GM13977 (cell line): ENCODE measurements around the gene MBIP.

Experiments
- DNase-seq: peaks from one replicate; pipeline ENCODE4 v3.0.0; 2012; ENCODE audit warnings: low spot score
- in situ Hi-C: fragments of 300-500 bp; cut with MboI; formaldehyde crosslinking; loops from one replicate; pipeline ENCODE4 v1.12.0; 2022; ENCODE audit warnings: low sequenced_read_pairs, low pct_unique_long_range_greater_than_20kb, mixed read lengths, inconsistent platforms; ENCODE audit not compliant: unreplicated experiment
- TF ChIP-seq, protein P1 (sequence below): IDR thresholded peaks from 2 replicates; pipeline ENCODE4 v1.5.1; 2012; ENCODE audit warnings: mild to moderate bottlenecking, control low read depth; ENCODE audit not compliant: insufficient read depth; ENCODE audit errors: extremely low read depth, missing control alignments

Gene MBIP

DNA sequence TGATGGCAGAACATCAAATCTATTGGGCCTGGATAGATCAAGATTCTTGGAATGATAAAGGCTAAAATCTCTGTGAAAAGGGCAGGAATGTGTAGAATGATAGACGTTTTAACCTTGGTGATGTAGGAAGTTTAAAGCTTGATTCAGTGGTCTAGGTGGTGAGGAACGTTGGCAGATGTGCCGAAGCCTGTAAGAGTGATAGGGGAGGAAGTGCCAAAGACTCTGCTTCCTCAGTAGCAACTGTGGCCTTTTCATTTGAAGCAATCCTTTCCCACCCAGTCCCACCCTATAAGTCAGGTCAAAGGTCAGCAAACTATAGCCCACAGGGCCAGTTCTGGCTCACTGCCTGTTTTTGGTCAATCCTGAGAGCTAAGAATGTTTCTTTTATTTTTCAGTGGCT, 62.2 kb downstream of the MBIP start:
- TF ChIP-seq, protein P1, sequence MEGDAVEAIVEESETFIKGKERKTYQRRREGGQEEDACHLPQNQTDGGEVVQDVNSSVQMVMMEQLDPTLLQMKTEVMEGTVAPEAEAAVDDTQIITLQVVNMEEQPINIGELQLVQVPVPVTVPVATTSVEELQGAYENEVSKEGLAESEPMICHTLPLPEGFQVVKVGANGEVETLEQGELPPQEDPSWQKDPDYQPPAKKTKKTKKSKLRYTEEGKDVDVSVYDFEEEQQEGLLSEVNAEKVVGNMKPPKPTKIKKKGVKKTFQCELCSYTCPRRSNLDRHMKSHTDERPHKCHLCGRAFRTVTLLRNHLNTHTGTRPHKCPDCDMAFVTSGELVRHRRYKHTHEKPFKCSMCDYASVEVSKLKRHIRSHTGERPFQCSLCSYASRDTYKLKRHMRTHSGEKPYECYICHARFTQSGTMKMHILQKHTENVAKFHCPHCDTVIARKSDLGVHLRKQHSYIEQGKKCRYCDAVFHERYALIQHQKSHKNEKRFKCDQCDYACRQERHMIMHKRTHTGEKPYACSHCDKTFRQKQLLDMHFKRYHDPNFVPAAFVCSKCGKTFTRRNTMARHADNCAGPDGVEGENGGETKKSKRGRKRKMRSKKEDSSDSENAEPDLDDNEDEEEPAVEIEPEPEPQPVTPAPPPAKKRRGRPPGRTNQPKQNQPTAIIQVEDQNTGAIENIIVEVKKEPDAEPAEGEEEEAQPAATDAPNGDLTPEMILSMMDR, result no peak
- no peak for DNase-seq
- in situ Hi-C loops, result no loop called here

DNA sequence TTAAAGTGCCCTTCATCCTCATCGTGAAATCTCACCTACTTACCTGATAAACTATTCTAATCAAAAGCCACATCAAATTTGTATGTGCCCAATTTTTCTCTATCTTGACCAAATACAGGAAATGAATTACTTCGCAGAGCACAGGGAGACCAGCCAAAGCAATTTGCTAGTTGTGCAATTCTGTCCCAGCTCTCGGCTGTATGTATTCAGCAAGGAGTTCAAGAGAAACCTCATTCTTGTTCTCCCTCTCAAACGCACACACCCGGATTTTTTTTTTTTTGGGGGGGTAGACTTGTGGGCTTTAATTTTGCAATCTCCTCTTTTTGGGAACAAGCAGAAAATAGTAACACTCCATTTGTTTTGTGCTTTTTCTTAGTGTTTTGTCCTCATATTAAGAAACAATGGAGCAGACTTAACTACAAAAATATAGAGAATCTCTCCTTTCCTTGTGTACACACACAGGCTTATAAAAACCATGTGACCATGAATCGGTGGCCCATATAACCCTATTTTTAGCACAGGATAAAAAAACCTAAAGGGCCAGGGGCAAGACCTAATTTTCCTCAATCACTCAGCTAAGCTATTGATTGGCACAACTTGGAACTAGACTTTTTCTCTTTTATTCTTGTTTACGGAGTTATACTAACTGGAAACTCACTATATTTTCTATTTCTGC, 64.2 kb downstream of the MBIP start:
- in situ Hi-C loops, result no loop called here
- no peak for DNase-seq
- TF ChIP-seq, protein P1, result no peak

DNA sequence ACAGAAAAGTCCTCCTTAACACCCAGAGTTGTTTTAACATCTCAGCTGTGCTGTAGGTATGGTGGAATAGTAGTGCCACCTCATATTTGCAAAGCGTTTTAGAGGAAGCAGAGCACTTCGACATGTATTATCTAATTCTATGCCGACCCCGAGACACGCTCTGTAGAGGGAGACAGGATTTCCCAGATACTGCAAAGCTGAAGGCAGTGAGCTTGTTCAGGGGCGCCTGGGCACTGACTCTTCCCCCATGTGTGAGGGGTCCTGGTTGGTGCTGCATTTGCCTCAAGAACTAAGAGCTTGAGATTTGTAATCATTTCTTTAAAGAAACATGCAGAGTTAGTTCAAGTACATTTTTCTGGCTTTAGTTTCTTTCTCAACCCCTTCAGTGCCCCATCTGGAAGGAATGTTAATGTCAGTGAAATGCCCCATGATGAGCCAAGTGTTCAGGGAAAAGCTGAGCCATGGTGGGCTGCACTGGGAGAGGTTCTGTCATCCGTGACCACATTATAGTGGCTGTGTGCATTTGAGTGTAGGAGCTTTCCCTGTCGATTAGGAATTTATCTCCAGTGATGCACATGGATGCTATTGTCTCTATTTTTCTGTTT, 66.3 kb downstream of the MBIP start:
- DNase-seq, result no peak
- in situ Hi-C loops, result no loop called here
- TF ChIP-seq, protein P1, result no peak
